Breast epithelium (tissue), 4 donors: ENCODE data around the gene SCAI. TPM values are rescaled to one million over a fixed set of nuclear protein-coding genes. Genes with fewer than 3 reads are reported as not detected.
"Not testable (repeated sequence)": the region's sequence is repeated elsewhere in the genome, so short reads cannot be mapped to it uniquely, and the experiment has no call there.

ENCODE experiments used
- DNase-seq, 2 donors: peaks; one replicate each; pipeline ENCODE4 v3.0.0-alpha.2; 2019; ENCODE audit warnings: low spot score in 2 of 2
- H3K27ac ChIP-seq, 2 donors: fragments of 200-600 bp; sonication (generic) in 1 of 2; one replicate each; pipeline ENCODE4 v1.5.1; 2016 to 2019; ENCODE audit warnings: mild to moderate bottlenecking in 1 of 2
- H3K27me3 ChIP-seq, 2 donors: fragments of 200-600 bp; sonication (generic) in 1 of 2; one replicate each; pipeline versions ENCODE4 v1.5.1 to v1.6.0; 2017 to 2019; ENCODE audit warnings: control low read depth in 1 of 2, mild to moderate bottlenecking in 1 of 2
- H3K36me3 ChIP-seq: fragments of 200-600 bp; one replicate; pipeline ENCODE4 v1.5.1; 2019
- H3K4me1 ChIP-seq, 2 donors: fragments of 200-600 bp; sonication (generic); one replicate each; pipeline ENCODE4 v1.5.1; 2016 to 2019; ENCODE audit warnings: control low read depth in 1 of 2
- H3K4me3 ChIP-seq, 3 donors: fragments of 200-600 bp; sonication (generic); 1 replicate in 2 of 3; 2 replicates in 1 of 3; pipeline ENCODE4 v1.5.1; 2016 to 2019; ENCODE audit warnings: mild to moderate bottlenecking in 3 of 3, moderate library complexity in 2 of 3
- H3K9me3 ChIP-seq, 2 donors: fragments of 200-600 bp; sonication (generic) in 1 of 2; one replicate each; pipeline ENCODE4 v1.5.1; 2016 to 2019; ENCODE audit warnings: control low read depth in 1 of 2
- POLR2A ChIP-seq: fragments of 450-650 bp; IDR thresholded peaks from one replicate; pipeline ENCODE4 v1.6.1; 2016; ENCODE audit warnings: antibody characterized with exemption, mild to moderate bottlenecking, moderate library complexity
- POLR2AphosphoS5 ChIP-seq, 3 donors: sonication (generic); formaldehyde crosslinking; IDR thresholded peaks; one replicate each; pipeline ENCODE4 v1.6.1; 2017; ENCODE audit warnings: antibody characterized with exemption in 3 of 3
- intact Hi-C: fragments of 100-400 bp; cut with DNase I; formaldehyde crosslinking; loops from one replicate; pipeline ENCODE4 v1.15.1; 2023; ENCODE audit warnings: low total_unique reads
- total RNA-seq, 3 donors: library from RNA; depleted of rRNA; stranded (reverse); fragments of >200 nt; gene quantifications; one replicate each; pipeline ENCODE4 v1.1.0, GENCODE V29; 2016
- TF ChIP-seq, protein P1 (sequence below), 3 donors: fragments of 450-650 bp; IDR thresholded peaks; one replicate each; pipeline ENCODE4 v1.5.1; 2016 to 2017; ENCODE audit warnings: antibody characterized with exemption in 3 of 3, mild to moderate bottlenecking in 3 of 3, moderate library complexity in 3 of 3

SCAI gene
- total RNA-seq, 3 donors from 2014 or later, result 9.3 to 12.9 (median 11.5) TPM

GRCh38 chr9:124964604-124965003 is 178.7 kb downstream of the SCAI start:
- Histone ChIP-seq H3K27me3 (no peaks in the 10 kb centered on the region), H3K36me3 (no peaks in the 10 kb centered on the region), H3K27ac (no peak overlapping the region), H3K4me1 (no peaks in the 10 kb centered on the region), H3K4me3 (no peak overlapping the region), H3K9me3 (no peaks in the 10 kb centered on the region)
- DNase-seq, result no peak
- TF ChIP-seq POLR2A, result no peak
- TF ChIP-seq, protein P1, sequence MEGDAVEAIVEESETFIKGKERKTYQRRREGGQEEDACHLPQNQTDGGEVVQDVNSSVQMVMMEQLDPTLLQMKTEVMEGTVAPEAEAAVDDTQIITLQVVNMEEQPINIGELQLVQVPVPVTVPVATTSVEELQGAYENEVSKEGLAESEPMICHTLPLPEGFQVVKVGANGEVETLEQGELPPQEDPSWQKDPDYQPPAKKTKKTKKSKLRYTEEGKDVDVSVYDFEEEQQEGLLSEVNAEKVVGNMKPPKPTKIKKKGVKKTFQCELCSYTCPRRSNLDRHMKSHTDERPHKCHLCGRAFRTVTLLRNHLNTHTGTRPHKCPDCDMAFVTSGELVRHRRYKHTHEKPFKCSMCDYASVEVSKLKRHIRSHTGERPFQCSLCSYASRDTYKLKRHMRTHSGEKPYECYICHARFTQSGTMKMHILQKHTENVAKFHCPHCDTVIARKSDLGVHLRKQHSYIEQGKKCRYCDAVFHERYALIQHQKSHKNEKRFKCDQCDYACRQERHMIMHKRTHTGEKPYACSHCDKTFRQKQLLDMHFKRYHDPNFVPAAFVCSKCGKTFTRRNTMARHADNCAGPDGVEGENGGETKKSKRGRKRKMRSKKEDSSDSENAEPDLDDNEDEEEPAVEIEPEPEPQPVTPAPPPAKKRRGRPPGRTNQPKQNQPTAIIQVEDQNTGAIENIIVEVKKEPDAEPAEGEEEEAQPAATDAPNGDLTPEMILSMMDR (IDR thresholded peaks at IDR 0.05), result no peak
- TF ChIP-seq POLR2AphosphoS5 (IDR thresholded peaks at IDR 0.05), result no peak
- intact Hi-C loops, result no loop called here

DNA sequence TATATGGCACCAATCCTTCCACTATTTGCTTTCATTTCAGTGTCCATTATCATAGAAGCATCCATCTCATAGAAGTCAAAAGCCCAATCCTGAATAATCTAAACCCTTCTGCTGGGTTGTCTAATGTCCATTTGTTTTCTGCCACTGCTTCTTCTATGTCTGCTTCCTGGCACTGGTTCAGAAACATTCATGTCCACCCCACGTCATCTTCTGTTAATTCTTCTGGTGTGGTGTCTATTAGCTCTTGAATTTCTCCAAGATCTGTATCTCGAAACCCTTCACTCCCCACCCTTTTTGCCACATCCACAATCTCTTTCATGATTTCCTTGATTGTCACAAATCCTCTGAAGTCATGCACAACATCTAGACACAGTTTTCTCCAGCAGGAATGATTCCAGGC is 179.3 kb downstream of the SCAI start:
- H3K36me3 ChIP-seq, result no peaks in the 10 kb centered on the region
- intact Hi-C loops, result no loop called here

GRCh38 chr9:124960409-124960752 is 182.9 kb downstream of the SCAI start:
- Histone ChIP-seq H3K36me3 (no peaks in the 10 kb centered on the region), H3K27ac (no peak overlapping the region), H3K4me1 (no peaks in the 10 kb centered on the region), H3K27me3 (no peaks in the 10 kb centered on the region), H3K9me3 (no peaks in the 10 kb centered on the region), H3K4me3 (no peak overlapping the region)
- no peak for DNase-seq
- intact Hi-C loops, result no loop called here
- no peak for TF ChIP-seq POLR2AphosphoS5 (IDR thresholded peaks at IDR 0.05)
- TF ChIP-seq, protein P1 (IDR thresholded peaks at IDR 0.05), result no peak
- no peak for TF ChIP-seq POLR2A

More for the DNA sequence above, 179.3 kb downstream of the SCAI start:
- TF ChIP-seq, protein P1 (IDR thresholded peaks at IDR 0.05), result no peak
- TF ChIP-seq POLR2A (no peak), POLR2AphosphoS5 (IDR thresholded peaks at IDR 0.05) (no peak)
- Histone ChIP-seq H3K4me3 (no peak overlapping the region), H3K9me3 (no peaks in the 10 kb centered on the region), H3K27ac (no peak overlapping the region), H3K4me1 (no peaks in the 10 kb centered on the region), H3K27me3 (no peaks in the 10 kb centered on the region)
- DNase-seq, result no peak

- H3K27me3 ChIP-seq, DNase-seq, intact Hi-C loops, H3K9me3 ChIP-seq, H3K36me3 ChIP-seq, H3K4me1 ChIP-seq, H3K27ac ChIP-seq, H3K4me3 ChIP-seq: not testable (repeated sequence)
These were observed 183.5 kb downstream of the SCAI start for GRCh38 chr9:124959671-124960408.

GRCh38 chr9:124954255-124954654 is 189.1 kb downstream of the SCAI start:
- H3K4me1 ChIP-seq, result no peaks in the 10 kb centered on the region
- no peaks in the 10 kb centered on the region for H3K9me3 ChIP-seq
- H3K27ac ChIP-seq, result no peak overlapping the region
- TF ChIP-seq, protein P1 (IDR thresholded peaks at IDR 0.05), result no peak
- no peak for TF ChIP-seq POLR2A
- no peak for TF ChIP-seq POLR2AphosphoS5 (IDR thresholded peaks at IDR 0.05)
- DNase-seq, result no peak
- intact Hi-C loops, result no loop called here
- no peaks in the 10 kb centered on the region for H3K27me3 ChIP-seq
- no peak overlapping the region for H3K4me3 ChIP-seq
- no peaks in the 10 kb centered on the region for H3K36me3 ChIP-seq
